ENCODE results near the gene FRMPD1.
"Not testable (repeated sequence)": the region's sequence is repeated elsewhere in the genome, so short reads cannot be mapped to it uniquely, and the experiment has no call there.

Gene FRMPD1, protein sequence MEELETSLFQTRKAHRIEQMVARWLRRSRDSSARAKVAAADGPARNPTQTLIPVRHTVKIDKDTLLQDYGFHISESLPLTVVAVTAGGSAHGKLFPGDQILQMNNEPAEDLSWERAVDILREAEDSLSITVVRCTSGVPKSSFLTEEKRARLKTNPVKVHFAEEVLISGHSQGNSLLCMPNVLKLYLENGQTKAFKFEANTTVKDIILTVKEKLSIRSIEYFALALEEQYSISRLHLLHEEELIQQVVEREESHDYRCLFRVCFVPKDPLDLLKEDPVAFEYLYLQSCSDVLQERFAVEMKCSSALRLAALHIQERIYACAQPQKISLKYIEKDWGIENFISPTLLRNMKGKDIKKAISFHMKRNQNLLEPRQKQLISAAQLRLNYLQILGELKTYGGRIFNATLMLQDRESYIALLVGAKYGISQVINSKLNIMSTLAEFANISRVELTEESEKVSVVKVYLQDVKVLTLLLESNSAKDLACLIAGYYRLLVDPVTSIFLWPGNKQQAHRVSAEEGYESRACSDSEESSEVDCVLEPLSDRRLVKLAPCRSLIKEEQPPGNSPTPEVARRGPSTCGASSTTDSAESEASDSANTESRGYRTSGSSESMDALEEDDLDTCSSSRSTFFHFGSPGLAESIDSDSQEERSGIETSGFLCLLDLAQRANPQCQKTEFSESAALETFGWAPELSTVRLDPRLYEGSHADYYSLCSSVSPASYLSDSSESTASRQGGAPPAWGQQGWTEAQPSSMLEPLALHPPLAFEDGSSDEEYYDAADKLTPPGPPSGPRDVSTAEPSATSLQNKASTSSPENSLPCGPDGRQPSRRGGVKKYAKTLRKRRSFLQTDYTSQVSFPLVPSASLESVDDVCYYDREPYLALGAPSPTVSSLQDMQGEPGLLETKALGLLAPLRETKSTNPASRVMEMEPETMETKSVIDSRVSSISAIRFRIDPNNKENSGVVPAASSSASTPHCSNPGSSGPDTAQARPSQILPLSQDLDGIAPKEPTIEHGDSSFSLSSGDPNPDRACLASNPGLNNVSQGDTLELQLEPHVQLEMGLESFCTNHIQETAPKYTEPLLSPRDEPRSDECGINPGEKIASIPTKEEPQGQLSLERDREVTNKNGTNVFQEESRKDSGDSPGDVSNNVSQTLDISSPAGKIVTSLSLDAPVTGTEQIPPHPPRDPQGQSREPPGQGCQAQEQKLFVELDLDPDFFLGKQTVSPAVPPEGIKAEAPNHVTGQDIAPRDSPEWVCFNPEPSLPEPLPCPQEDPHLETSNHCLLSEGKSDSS (N-terminal part only)

DNA sequence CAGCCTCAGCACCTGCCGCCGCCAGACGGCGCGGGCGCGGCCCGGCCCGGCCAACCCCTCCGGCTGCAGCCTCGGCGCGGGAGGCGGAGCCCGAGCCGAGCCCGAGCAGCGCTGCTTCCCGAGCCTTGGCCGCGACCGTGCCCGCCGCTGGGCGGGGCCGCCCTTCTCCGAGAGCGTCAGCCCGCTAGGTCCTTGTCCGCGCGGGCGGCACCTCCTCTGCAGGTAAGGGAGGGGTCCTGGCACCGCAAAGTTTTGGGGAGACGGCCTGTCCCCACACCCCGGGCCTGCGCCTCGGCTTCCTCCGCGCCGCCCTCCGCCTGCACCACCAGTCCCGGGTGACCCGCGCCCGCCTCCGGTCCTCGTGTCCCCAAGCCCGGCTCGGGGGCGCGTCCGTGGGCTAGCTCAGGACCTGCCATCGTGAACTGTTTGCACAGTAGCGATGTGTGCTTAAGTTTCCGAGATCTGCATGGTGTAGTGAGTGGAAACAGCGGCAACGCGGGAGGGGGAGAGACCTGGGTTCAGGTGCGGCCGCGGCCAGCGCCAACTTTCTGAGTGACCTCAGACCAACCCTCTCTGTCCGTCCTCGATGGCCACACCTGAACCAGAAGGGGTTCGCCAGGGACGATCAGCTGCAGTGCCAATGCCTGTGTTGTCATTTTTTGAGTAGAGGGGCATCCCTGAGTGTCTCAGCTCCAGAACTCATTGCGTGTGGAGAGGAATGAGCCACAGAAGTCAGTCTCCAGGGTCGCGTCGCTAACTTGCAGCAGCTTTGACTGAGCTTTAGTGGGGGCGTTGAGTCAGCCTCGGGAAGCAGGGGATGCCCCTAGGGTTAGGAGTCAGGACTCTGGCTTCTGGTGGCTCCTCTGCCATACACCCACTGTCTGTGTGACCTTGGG is at the start of gene FRMPD1:
TSS of gene FRMPD1 (plus strand) at position 82 of the 896 bp plus-strand sequence. CDS start 41,688 bp downstream, outside the sequence.
- DNase-seq, result peak; percentile 62

DNA sequence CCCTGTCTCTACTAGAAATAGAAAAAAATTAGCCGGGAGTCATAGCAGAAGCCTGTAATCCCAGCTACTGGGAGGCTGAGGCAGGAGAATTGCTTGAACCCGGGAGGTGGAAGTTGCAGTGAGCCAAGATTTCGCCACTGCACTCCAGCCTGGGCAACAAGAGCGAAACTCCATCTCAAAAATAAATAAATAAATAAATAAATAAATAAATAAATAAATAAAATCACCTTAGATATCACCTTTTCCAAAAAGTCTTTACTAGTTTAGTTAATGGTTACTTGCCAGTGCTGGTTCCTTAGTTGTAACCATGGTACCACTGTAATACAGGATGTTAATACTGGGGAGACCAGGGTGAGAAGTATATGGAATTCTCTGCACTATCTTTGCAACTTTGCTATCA is 48.7 kb upstream of the FRMPD1 start:
- not testable (repeated sequence) for DNase-seq

DNA sequence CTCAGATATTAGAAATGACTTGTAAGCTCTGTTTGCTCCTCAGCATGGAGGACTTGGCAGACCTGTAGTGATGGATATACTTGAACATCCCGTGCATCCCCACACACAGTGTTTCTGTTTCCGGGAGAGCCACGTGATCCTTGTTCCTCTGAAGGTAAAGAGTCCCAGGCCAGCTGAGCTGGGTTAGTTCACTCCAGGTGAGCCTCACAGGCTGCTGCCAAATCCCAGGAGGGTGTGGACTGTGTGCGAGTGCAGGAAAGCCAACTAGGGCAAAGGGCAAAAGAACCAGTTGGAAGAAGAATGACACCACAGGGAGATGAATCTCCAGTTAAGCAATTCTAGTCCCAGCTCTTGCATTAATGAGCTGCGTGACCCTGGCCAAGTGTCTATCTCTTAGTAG is 47.9 kb upstream of the FRMPD1 start:
- DNase-seq, result no peak

DNA sequence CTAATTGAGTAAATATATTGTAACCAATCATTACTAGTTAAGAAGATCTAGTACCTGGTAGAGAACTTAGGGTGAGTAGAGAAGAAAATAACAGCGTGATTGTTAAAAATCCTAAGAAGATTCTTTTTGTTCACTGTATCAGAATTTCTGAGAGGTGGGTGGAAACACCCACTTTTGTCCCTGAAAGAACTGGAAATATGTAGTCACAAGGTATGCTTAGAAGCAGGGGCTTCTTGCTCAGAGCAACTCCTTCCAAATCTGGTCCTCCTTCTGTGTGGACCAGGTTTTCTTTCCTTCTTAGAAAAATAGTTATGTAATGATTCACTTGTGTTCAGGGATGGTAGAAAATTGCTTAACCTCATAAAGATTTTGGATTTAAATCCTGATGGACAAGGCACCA is 46.5 kb upstream of the FRMPD1 start:
- no peak for DNase-seq

DNA sequence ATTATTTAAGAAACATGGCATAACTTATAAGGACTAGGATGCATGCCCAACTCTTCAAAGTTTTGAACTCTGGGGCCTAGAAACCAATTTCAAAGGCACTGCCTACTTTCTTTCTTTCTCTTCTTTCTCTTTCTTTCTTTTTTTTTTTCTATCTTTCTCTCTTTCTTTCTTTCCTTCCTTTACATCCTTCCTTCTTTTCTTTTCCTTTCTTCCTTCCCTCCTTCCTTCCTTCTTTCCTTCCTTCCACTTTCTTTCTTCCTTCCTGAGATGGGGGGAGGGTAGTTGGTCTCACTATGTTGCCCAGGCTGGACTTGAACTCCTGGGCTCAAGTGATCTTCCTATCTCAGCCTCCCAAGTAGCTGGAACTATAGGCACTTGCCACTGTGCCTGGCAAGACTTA is 42.5 kb upstream of the FRMPD1 start:
- no peak for DNase-seq

DNA sequence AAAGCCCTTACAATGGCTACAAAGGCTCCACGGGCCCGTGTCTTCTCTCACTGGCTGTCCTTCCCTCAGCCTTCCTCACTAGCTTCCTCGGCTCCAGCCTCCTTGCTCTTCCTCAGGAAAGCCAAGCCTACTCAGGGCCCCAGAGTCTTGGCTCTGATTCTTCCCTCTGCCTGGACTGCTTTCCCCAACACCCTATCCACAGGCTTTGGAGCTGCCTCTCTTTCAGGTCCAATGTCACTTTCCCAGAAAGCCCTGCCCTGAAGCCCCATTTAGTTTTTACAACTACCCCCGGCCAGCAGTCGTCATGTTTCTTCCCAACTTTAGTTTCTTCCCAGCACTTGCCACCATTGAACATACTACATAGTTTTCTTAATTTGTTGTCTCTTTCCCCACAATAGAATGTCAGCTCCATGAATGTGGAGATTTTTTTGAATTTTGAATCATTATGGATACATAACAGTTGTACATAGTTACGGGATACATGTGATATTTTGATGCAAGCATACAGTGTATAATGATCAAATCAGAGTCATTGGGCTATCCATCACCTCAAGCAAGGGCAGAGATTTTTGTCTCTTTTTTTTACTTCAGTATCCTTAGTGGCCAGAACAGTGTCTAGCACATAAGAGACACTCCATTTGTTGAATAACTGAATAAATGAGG is 40.9 kb upstream of the FRMPD1 start:
- DNase-seq, result no peak

DNA sequence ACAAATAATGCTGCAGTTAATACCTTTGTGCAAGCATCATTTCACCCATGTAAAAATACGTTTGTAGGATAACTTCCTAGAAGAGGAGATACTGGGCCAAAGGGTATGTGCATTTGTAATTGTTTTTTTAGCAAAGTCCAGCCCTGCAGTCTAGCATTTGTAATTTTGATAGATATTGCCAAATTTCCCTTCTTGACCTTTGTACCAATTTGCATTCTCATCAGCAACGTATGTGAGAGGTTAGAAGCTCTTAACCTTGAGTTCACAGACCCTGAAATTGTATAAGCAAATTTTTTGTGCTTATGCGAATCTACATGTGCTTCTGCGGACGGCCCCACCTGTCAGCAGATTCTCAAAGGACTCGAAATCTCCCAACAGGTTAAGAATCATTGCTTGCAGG is 39.7 kb upstream of the FRMPD1 start:
- DNase-seq, result peak; percentile 20

DNA sequence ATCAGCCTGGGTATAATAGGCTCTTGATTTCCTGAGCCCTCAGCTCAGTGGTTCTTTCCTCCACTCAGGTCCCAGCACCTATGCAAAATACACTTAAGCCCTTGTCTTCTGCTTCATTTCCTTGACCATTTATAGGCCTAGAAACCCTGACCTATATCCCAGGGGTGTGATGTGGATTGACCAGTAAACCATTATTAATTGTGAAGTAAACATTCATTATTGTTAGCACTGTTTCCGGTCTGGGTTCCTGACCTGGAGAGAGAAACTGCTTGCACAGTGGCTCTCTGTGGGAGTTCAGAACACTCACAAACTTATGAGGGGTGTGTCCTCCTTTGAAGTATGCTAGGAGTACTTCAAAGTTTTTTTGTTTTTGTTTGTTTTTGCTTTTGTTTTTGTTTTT is 38.8 kb upstream of the FRMPD1 start:
- DNase-seq, result no peak

DNA sequence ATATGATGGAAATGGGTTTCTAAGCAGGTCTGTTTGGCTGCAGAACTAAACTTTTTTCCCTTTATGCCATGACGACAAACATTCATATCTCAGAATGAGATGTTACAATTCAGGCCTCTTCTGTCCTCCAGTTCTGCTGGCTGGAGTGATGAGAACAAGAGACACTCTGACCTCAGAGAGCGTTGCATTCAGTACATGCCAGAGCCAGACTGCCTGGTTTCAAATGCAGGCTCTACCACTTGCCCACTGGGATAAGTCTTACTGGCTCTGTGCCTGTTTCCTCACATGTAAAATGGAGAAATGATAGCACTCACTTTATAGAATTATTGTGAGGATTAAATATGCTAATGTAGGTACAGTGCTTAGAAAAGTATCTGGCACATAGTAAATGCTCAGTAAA is 33.6 kb upstream of the FRMPD1 start:
- no peak for DNase-seq

DNA sequence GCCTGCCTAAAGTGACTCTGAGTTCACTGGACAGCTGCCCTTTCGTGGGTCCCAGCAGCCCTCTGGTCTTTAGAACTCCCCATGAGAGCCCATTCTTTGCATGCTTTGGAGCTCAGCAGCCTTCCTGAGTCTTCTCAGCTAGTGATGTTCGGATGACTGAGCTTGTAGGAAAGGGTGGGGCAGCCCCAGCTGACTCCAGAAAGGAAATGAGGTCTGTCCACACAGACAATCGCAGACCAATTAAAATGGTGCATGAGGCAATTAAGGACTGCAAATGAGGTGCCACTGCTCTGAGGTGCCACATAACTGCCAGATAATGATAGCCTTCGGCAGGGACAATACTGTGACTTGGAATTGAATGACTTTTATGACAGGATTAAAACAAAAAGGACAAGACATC is 32.9 kb upstream of the FRMPD1 start:
- no peak for DNase-seq

DNA sequence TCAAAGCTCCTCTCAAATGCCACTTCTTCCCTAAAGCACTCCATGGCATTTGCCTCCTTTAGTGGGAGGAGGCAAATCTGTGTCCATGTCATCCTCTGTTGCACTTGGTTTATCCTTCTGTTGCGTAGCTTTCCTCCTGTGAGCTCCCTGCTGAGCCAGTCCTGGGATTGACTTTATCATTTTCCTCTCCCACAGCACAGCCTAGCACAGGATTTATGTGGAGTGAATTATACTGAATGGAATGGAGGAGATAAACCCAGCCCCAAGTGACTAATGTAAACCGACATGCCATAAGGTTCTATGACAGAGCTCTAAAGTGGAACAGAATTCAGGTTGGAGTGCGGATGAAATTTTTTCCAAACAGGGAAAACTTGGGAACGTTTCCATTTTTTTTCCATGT is 31.9 kb upstream of the FRMPD1 start:
- DNase-seq, result no peak

DNA sequence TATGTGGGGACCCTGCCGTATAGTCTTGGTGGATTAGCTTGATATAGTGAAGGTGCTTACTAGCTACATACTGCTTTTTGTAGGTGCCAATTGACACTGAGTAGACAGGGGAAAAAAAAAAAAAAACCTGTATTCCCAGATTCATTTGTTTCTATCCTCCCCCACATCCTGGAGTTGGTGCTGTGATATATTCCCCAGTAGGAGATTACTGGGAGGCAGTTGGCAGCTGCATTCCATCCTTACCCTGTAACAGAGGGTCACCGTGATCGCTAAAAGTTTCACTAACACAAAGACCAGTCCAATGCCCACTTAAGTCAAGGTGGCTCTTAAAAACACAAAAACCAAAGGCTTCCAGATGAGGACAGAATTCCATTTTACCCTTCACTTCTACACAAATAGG is 30.9 kb upstream of the FRMPD1 start:
- DNase-seq, result no peak

DNA sequence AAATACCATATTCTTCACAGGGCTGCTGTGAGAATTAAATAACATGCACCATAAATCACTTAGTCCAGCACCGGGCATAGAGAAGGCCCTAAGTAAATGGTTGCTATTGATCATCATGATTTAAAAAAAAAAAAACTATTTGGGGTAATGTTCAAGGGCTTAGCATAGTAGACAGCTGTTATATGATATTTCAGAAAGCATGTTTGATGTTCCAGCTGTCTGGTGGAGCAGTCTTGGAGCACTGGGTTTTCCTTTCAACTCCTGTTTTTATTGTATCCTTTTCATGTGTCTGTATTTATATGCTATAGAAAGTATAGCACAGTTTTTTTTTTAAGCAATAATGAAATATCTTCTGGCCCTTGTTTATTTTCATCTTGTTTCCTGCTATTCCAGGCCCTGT is 30.4 kb upstream of the FRMPD1 start:
- DNase-seq, result no peak

DNA sequence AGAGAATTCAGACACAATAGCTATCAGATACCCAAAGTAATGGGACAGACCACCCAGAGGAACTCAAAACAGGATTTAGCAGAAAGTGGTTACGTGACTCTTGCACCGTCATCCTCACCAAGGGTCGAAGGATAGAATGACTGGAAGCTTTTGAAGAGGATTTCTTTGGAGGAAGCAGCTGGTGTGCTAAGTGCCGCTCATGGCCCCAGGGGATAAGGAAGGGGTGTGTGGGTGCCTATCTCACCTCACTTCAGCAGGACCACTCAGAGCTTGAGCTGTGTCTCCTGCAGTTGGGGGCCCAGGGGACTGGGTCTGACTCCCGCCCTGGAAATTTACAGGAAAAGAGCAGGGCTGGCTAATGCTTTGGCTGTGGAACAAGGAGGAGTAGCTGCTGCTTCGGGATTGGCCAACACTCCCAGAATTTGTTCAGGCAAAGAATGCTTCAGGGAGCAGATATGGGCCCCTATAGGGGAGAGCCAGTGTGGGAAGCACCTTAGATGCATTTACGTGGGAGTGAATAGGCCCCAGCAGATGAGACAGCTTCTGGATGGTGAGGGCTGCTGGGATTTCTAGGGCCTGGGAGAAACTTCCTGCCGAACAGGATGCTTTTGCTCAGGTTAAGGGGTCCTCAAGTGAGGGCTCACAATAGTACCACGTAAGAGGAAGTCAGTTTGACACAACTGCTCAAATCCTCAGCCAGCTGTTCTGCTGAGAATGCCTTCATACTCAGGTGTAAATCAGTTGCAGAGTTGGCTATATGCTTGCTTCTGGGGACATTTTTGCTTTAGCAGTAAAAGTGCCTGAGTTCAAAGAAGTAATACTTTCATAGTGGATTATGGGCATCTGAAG is 29.3 kb upstream of the FRMPD1 start:
- no peak for DNase-seq

DNA sequence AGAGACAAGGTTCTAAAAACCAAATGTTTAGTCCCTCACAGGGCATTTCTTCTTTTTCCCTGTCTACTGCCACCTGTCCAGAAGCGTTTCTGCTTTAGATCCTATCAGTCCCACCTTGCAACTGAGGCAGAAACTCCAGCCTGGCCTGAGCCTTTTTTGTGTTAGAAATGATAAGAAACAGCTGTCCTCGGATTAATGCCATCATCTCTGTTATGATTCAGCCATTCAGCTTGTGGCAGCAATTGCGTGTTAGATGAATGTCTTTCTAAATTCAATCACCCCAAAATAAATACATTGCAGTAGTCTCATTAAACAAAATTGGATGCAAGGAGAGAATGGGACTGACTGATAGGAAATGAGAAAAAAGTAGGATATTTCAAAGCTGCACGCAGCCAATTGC is 28.3 kb upstream of the FRMPD1 start:
- no peak for DNase-seq

DNA sequence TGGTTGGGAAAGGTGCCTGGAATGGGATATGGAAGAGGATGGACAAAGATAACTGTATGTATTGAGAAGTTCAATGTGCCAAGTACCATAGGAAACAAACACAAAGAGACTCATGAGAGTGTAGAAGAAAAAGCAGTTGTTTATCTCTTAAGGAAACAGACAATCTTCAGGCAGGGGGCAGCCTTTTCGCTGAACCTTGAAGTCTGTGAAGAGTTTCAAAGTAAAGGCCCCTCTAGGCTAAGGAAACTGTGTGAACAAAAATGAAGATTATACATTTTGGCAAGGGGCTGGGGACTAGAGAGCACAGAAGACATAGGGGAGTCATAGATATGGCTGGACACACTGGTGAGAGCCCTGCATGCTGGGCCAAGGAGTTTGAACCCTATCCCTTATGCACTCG is 27.5 kb upstream of the FRMPD1 start:
- no peak for DNase-seq

DNA sequence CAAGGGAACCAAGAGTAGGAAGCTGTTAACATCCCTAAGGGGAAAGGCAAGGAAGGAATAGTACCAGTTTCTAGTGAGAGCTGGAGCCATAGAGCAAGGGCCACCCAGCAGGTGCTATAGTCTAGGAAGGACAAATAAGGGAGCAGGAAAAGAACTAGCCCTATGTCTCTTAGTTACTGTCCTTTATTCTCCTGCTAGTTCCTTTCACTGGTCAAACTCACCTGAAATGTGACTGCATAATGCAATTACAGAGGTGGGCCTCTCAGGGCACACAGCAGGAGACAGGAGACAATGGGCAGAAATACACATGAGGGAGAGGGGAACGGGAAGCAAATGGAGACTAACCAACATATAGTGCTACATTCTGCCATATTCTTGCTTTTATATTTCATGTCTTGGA is 26.7 kb upstream of the FRMPD1 start:
- DNase-seq, result no peak

DNA sequence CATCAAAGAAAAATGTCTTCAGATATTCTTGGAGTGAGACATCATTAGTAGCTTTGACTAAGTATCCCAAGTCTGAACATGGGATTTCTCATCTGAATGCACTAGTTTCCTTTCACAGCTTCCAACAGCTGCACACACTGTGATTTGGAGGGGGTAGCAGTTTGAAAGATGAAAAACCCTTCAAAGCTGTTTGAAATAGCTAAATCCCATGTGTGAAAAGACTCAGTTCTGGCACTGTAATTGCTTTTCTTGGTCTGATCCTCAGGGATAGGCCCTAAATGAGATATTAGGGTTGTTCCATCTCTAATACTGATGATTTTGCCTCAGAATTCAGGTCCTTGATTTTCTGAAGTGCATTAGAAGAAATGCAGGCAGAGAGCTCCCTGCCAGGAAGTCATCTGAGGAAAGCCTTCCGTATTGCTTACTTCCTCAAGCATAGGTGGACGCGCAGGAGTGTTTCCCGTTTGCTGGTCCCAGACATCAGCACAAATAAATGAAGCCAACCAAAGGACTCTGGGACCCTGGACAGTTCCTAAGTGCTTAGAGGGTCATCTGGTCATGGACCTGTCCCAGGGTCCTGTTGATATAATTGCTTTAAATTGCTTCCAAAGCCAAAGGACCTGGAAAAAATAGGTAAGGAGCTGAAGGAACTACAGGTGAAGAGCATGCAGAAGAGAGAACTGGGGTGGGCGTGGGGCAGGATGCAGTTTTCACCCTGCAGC is 25.6 kb upstream of the FRMPD1 start:
- no peak for DNase-seq

DNA sequence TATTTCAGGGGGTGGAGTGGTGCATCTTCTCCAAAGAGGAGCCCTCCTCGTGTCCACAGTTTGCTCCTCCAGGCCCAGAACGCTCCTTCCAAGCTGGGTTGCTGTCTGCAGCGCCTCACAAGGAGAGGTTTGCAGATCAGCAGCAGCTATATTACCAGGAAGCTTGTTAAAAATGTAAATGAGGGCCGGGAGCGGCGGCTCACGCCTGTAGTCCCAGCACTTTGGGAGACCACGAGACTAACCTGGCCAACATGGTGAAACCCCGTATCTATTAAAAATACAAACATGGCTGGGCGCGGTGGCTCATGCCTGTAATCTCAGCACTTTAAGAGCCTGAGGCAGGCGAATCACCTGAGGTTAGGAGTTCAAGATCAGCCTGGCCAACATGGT is 25.0 kb upstream of the FRMPD1 start:
- DNase-seq, result no peak

DNA sequence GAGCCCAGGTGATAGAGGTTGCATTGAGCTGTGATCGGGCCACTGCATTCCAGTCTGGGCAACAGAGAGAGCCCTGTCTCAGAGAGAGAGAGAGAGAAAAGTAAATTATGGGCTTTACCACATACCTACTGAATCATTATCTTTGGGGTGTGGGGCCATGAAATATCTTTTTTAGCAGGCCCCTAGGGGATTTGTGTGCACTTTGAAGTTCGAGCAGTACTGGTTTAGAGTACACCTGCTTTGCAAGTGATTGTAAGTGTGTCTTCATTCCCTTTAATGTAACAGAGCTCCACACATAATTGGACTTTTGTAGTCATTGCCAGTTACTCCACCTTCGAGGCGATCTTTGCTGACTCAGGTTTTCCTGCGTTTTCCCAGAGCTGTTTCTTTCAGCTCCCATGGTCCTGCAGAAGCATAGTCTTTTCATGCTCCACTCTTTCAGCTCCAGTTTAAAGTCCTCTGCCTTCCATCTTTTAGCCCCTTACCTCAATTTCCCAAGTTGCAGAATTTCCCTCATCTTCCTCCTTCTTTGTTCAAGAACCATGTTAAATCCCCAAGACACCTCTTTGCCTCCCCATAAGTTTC is 24.0 kb upstream of the FRMPD1 start:
- no peak for DNase-seq
